GM23338 (cell line): ENCODE measurements around the gene LATS2.

ENCODE experiments used
- CTCF ChIP-seq, 2 experiments: fragments of 200-600 bp in 1 of 2; sonication (generic) in 1 of 2; conservative IDR thresholded peaks; 2 replicates each; pipeline versions ENCODE4 v1.5.1 to v1.6.1; 2016 to 2017; ENCODE audit warnings: antibody characterized with exemption in 2 of 2, low read depth in 2 of 2, mild to moderate bottlenecking in 2 of 2, moderate library complexity in 1 of 2
- EZH2 ChIP-seq: fragments of 200-600 bp; sonication (generic); IDR thresholded peaks from one replicate; pipeline ENCODE4 v1.8.0; 2017; ENCODE audit warnings: antibody characterized with exemption, mild to moderate bottlenecking, low read depth; ENCODE audit not compliant: unreplicated experiment
- JUNB ChIP-seq: IDR thresholded peaks from one replicate; pipeline ENCODE4 v1.6.1; 2016; ENCODE audit warnings: antibody characterized with exemption; ENCODE audit not compliant: unreplicated experiment
- POLR2AphosphoS5 ChIP-seq: IDR thresholded peaks from 2 replicates; pipeline ENCODE4 v1.6.1; 2016; ENCODE audit warnings: antibody characterized with exemption, low read depth
- STAT1 ChIP-seq: IDR thresholded peaks from one replicate; pipeline ENCODE4 v1.6.1; 2016; ENCODE audit warnings: antibody characterized with exemption; ENCODE audit not compliant: unreplicated experiment

DNA sequence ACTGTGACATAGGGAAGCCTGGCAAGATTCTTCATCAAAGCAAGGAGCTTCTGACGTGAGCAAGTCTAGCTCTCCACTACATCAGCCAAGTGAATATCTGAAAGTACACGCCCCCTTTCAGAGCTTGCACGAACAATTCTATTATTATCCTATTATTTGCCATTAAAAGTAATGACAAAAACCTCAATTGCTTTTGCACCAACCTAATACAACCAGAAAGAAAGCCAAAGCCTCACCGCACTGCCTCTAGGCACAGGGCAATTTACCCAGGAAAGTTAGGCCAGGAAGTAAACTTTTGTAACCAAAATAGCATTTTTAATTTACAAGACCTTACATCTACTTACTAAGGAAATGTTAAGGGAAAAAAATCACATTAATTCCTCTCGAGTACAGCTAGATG is 41.2 kb downstream of the LATS2 start:
- TF ChIP-seq CTCF (conservative IDR thresholded peaks at IDR 0.05; ENCODE audit: low read depth in 2 of 2) (no peak), JUNB (no peak), POLR2AphosphoS5 (no peak), EZH2 (no peak), STAT1 (no peak)
